Renal cortex interstitium (tissue), 11 donors: ENCODE measurements around the gene TTC13. TPM values are rescaled to one million over a fixed set of nuclear protein-coding genes. Genes with fewer than 3 reads are reported as not detected.

Source experiments
- DNase-seq, 11 donors: peaks; one replicate each; pipeline ENCODE4 v3.0.0-alpha.2; 2013; ENCODE audit warnings: low read depth in 9 of 11, low spot score in 4 of 11; ENCODE audit errors: extremely low read depth in 1 of 11
- polyA plus RNA-seq, 3 donors: library from polyadenylated mRNA; unstranded; fragments of 120-200 nt; gene quantifications; one replicate each; pipeline ENCODE4 v1.2.1, GENCODE V29; 2013; ENCODE audit not compliant: insufficient read length in 3 of 3

The TTC13 gene
- polyA plus RNA-seq, 3 donors: 17.6 to 19.9 (median 19.7) TPM

DNA sequence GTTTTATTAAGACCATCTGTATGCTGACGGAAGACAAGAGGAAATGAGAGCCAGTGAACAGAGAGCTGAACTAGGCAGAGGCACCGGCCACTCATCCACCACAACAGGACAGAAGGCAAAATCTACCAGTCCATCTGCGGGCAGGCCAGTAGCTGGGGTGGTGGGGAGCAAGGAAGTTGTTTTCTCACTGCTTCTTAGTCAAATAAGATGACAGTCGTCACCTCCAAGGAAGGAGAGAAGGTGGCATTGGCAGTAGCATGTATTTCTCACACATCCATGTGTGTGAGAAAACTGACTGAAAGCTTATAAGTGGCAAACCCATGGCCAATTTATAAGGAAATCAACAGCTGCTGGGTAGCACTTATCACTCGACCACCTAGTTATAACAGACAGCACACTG, 8.2 kb downstream of the TTC13 start:
- DNase-seq: no peak

DNA sequence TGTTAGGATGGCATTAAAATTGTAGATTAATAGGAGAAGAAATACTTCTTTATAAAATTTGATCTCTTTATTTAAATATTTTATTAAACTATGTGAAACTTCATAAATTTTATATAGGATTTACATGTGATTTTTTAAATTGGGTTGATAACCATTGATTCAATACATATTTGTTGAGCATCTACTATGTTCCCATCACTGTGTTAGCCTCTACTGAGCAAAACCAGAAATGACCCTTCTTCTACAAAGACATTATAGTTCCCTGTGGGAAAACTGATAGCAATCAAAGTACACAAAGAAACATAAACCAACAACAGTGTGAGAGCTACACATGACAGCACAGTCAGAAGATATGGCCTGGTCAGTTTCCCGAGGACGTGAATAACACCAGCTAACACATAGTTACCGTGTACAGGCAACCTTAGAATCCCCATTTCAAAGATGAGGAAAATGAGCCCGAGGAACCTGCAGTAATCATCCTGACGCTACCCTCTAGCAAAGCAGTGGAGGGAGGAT, 12.2 kb downstream of the TTC13 start:
- DNase-seq: no peak

DNA sequence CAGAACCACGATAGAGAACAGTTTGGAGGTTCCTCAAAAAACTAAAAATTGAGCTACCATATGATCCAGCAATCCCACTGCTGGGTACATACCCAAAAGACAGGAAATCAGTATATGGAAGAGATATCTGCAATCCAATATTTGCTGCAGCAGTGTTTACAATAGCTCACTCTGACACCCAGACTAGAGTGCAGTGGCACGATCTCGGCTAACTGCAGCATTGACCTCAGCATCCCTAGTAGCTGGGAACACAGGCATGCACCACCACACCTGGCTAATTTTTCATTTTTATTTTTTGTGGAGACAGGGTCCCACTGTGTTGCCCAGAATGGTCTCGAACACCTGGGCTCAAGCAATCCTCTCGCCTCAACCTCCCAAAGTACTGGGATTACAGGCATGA, 13.1 kb downstream of the TTC13 start:
- no peak for DNase-seq

DNA sequence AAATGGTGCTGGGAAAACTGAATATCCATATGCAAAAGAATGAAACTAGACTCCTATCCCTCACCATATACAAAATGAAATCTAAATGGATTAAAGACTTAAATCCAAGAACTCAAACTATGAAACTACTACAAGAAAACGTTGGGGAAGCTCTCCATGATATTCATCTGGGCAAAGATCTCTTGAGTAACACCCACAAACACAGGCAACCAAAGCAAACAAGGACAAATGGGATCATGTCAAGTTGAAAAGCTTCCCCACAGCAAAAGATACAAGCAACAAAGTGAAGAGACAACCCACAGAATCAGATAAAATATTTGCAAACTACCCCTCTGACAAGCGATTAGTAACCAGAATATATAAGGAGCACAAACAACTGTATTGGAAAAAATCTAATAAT, 13.8 kb downstream of the TTC13 start:
- no peak for DNase-seq

DNA sequence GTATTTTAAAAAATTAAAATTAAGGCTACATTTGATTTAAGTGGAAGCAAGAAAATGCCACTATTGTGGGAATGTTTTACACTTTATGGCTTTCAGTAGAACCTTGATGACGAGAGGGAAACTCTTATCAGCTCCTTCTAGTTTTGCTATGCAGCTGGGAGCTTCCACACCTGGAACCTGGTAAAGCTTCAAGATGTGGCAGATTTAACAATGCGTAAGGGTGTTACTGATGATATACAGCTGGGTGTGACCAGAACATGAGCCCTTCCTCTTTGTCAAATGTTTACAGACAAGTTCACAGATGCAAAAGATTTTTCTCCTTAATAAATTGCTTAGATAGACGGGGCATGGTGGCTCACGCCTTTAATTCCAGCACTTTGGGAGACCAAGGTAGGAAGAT, 20.3 kb downstream of the TTC13 start:
- DNase-seq: no peak

DNA sequence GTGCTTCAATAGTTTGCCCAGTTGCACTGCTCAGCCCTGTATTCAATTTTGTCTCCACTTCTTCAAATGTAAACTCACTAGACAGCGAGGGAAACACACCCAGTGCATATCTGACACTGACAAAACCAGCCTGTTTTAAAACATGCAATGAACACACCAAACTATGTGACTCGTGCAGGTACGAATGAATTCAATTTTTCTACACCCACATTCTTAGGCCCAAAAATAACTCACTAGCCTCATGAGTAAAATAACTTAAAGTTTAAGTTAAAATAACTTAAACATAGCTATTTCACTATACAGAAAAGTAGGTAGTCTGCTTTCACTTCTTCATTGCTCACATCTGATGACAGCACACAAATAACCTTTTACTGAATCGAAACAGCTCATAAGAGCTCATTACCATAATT, 21.1 kb downstream of the TTC13 start:
- no peak for DNase-seq

DNA sequence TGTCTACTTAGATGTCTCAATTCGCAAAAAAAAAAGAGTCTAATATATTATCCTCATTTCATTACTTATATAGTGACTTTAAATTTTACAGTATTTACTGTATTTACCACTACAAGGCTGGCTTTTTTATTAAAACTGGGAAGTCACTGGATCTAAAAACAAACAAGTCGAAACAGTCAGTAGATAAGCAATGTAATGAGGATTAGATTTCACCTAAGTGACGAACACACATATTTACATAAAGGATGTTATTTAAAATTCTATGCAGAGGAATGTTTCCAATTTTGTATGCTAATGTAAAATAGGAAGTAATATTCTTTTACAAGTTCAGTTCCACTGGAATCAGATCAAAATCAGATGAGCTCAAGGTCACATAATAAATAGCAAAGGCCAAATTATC, 28.3 kb downstream of the TTC13 start:
- no peak for DNase-seq

DNA sequence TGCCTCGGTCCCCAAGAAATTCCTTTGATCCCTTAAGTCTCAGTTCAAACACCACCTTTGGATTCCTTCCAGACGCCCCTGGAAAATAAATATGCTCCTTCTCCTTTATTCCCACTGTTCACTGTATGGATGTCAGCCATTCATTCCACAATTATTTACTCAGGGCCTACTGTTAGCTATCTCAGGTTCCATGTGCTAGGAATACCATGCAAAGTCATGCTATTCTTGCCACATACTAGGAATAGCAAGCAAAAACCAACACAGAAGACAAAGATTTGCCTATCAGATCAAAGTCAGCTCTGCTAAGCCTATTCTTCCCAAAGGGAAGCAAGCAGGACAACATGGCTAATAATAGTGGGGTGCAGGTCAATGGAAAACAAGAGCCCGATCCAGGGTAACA, 29.8 kb downstream of the TTC13 start:
- no peak for DNase-seq

DNA sequence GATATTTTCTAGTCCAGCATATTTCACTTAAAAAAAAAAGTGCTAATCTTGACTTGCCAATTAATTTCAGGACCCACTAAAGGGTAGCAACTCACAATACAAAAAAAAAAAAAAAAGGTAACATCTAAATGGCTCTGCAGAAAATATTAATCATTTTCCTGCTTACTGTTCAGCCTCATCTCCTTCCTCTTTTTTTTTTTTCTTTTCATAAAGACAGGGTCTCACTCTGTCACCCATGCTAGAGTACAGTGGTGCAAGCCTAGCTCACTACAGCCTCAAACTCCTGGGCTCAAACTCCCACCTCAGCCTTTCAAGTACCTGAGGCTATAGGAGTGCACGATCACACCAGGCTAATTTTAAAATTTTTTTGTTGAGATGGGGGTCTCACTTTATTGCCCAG, 30.4 kb downstream of the TTC13 start:
- DNase-seq: no peak

DNA sequence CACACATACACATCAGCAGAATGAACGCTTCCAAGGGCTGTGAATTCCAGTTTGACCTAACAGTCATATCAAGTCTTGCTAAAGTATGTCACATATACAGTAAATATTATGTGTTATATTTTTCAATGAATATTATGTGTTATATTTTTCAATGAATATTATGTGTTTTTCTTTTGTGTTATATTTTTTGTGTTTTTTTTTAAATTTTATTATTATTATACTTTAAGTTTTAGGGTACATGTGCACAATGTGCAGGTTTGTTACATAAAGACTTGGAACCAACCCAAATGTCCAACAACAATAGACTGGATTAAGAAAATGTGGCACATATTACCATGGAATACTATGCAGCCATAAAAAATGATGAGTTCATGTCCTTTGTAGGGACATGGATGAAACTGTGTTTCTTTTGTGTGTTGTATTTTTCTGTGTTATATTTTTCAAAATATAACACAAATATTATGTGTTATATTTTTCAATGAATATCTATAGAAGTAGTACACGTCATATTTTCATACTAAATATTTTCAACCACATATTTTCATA, 35.5 kb downstream of the TTC13 start:
- no peak for DNase-seq

DNA sequence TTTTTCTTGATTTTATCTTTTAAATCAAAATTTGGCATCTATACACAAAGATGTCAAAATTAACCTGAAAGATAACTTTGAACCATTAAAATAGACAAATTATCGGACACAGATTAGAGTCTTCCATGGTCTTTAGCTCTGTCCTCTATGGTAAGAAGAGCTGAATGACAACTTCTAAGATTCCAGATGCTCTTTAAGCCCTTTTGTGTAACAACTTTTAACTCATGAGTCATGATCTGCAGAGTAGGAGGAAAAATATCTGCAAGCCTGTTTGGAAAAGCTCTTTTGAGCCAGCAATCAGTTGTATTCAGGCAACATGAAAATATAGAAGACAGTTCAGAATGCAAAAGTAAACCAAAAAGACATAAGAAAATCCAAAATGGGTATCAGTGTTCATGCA, 37.8 kb downstream of the TTC13 start:
- DNase-seq: no peak

DNA sequence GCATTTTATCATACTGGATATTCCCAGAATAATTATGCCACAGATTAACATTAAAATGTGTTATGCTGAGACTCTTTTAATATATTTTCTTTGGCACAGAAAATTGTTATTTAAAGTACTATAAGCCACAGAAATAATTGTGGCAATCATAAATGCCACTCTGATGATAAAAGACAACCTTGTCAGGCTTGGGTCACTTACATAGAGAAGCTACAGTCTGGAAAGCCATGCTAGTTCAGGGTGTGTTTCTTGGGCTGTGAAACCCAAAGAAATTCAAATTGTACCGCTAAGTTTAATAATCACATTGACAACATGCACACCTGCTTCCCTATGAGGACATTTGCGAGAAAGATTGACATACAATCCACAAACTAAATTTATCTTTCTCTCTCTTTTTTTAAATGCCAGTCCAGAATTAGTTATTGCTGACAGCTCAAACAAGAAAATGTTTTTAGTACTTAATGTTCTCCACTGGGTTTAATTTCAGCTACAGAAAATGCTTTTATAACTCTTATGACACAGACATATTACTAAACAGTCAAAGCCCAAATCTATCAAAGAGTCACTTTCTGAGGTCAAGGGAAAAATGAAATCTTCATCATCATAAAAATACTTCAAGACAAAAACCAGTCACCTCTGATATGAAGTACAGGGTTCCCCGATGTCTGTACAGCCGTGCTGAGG, 38.7 kb downstream of the TTC13 start:
- no peak for DNase-seq

DNA sequence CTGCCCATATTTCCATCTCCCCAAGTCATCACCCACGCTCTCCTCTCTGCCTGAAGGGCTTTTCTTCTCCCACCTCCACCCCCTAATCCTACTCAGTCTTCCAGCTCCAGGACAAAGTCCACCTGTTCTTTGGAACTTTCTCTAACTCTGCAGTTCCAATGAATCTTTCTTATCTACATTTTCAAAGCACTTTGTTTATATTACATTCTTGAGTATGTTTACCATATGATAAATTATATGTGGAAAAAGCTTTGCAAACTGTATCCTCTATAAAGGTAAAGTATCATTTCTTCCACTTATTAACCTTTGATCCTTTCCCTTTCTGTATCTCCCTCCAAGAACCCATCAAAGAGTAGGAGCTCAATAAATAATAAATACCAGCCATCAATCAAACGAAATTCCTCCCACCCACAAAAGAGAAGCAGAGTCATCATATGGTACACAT, 39.7 kb downstream of the TTC13 start:
- DNase-seq: peak in 2 of 11 donors; percentile 7 to 18

DNA sequence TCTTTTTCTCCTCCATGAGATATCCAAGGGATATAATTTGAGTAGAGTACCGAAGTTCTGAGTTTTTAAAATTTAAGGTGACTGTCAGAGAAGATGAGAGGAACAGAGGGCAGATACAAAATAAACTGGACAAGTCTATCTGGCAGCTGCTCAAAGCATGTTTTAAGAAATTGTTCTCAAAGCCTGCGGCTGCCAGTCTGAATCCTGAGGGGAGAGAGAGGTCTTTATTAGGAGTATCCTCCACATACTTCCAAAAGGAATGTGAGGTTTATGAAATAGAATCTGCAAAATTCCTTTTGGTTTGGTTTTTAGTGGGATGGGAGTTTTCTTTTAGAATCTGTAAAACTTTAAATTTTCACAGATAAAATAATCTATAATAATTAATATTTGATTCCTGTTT, 41.3 kb downstream of the TTC13 start:
- DNase-seq: no peak

DNA sequence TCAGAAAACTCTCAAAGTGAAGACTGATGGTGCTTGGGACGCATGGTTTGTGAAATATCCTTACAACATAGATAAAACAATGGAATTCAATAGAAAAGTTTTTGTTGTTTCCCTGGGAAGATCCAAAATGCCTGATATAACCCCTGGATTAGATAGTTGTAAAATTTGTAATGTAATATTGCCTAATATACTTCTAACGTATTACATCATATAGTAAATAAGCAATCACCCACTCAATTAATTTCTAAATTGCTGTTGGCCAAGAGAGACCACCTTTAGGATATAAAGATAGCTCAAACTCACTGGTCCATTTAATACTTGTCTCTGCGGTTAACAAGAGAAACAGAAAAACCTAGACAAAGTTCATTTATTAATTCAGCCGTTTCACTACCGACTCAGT, 42.2 kb downstream of the TTC13 start:
- DNase-seq: no peak

DNA sequence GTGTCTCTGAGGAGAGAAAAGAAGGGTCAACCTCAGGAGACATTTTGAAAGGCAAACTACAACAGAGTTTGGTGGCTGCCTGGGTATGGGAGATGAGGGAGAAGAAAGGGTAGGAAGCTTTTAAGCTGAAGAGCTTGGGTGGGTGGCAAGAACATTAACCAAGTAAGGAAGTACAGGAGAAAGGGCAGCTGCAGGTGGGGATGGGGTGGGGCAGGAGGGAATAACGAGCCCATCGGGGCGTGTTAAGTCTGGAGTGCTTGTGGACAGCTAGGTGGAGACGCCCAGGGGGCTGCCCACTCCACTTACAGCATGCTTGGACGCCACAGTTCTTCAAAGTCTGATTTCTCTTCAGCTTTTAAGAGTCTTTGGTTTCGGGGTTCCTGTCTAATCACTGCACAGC, 42.8 kb downstream of the TTC13 start:
- DNase-seq: no peak

DNA sequence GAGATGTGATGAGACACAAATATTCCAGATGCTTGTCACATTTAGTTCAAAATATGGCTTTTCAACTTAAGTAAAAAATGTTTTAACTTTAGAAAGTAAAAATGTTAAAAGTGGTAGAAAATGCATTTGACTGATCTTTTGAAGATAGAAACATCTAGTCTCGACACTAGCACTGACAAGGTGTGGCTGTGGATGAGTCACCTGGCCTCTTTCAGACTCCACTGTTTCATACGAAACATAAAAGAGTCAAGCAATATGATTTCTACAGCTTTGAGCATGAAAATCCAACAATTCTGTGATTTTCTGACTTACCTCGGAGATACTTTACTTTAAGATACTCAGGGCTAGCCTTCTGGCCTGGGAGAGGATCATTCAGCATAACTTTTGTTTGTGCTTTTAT, 47.7 kb downstream of the TTC13 start:
- no peak for DNase-seq

DNA sequence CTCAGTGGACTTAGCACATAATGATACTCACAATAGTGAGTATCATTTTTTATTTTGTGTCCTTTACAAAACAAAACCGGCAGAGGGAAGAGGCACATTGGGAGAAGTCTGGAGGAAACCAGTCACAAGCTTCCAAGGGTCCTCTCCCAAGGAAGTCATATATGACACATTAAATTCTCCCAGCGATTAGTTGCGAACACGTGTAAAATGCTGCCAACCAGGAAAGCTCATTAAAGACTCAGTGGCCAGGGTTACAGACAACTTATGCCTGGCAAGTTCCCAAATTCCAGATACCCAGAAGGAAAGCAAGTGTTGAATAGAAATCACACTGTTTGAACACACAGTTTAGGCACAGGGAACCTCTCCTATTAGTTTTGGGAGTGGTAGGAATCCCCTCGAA, 52.5 kb downstream of the TTC13 start:
- no peak for DNase-seq

DNA sequence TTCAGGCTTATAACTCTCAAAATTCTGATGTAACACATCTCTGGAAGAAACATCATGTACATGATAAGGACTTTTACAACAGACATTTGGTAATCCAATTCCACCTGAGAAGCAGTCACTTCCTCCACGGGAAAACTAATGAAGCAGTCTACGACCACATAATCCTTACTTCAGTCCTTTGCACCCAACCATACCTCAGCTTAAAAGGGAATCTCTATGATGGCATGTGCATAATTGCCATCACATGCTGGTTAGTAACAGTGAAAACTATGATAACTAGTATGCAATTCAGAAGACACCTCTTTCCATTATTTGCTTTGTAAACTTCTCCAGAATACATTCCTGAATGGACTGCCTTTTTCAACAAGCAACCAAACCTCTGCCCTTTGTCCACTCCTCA, 53.1 kb downstream of the TTC13 start:
- DNase-seq: no peak

DNA sequence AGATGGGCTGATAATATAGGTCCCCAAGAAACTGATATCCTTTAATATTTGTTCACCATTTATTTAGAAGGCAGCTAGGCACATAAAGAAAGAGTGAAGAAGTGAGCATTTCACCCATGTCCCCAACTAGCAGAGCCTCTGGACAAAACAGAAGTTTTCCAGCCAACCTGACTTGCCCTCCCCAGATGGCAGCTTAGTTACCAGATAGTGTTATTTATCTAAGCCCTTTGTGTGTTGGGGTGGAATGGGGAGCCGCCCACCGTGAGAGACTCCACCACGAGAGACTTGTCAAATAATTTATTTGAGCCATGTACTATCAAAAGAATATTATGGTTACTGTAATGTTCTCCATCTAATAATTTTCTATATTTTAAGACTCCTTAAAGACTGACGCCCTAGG, 55.5 kb downstream of the TTC13 start:
- no peak for DNase-seq

DNA sequence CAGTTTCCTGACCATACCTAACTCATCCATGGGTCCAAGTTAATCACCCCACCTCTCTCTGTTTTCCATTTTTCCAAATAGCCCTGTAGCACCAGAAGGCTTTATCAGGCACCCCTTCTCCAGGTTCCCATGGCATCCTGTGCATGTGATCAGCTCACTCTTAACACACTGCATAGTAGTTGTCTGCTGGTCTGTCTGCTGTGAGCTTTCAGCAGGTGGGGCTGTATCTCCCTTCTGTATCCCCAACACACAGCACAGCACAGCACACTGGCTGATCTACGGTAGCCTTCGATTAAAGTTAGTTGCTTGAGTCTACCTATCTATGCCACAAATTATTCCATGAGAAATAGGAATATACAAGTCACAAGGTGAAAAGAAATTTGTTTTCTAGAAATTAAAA, 56.0 kb downstream of the TTC13 start:
- DNase-seq: no peak
